HL-60 (cell line): Measurements from ENCODE around the gene ADCYAP1R1.

Experiments
- DNase-seq, 2 experiments: peaks; one replicate each; pipeline ENCODE4 v3.0.0-alpha.2; 2010 to 2020; ENCODE audit warnings: low read depth in 1 of 2, low spot score in 1 of 2
- H3K27ac ChIP-seq: fragments of 250-450 bp; sonication (Bioruptor Pico); replicated peaks from 2 replicates; pipeline ENCODE4 v1.5.1; 2020; ENCODE audit warnings: mild to moderate bottlenecking, moderate library complexity
- H3K27me3 ChIP-seq: fragments of 250-450 bp; sonication (Bioruptor Pico); 2 replicates; pipeline ENCODE4 v1.5.1; 2021; ENCODE audit warnings: mild to moderate bottlenecking, moderate library complexity; ENCODE audit not compliant: insufficient read depth, poor library complexity, severe bottlenecking
- H3K4me3 ChIP-seq: replicated peaks from 2 replicates; pipeline ENCODE4 v1.5.1; 2011; ENCODE audit warnings: mild to moderate bottlenecking, control low read depth, low read length; ENCODE audit not compliant: insufficient read depth
- CTCF ChIP-seq: IDR thresholded peaks from one replicate; pipeline ENCODE4 v1.5.1; 2011; ENCODE audit warnings: low read length, control low read depth, inconsistent platforms; ENCODE audit not compliant: insufficient read depth
- GABPA ChIP-seq: IDR thresholded peaks from 2 replicates; pipeline ENCODE4 v1.6.1; 2012; ENCODE audit warnings: low read depth
- POLR2AphosphoS5 ChIP-seq: IDR thresholded peaks from 2 replicates; pipeline ENCODE4 v1.6.1; 2012; ENCODE audit warnings: low read depth
- REST ChIP-seq: IDR thresholded peaks from 2 replicates; pipeline ENCODE4 v1.6.1; 2012; ENCODE audit warnings: low read depth; ENCODE audit not compliant: insufficient replicate concordance
- SPI1 ChIP-seq: IDR thresholded peaks from 2 replicates; pipeline ENCODE4 v1.6.1; 2012; ENCODE audit warnings: low read depth, mild to moderate bottlenecking, borderline replicate concordance

ADCYAP1R1 gene

DNA sequence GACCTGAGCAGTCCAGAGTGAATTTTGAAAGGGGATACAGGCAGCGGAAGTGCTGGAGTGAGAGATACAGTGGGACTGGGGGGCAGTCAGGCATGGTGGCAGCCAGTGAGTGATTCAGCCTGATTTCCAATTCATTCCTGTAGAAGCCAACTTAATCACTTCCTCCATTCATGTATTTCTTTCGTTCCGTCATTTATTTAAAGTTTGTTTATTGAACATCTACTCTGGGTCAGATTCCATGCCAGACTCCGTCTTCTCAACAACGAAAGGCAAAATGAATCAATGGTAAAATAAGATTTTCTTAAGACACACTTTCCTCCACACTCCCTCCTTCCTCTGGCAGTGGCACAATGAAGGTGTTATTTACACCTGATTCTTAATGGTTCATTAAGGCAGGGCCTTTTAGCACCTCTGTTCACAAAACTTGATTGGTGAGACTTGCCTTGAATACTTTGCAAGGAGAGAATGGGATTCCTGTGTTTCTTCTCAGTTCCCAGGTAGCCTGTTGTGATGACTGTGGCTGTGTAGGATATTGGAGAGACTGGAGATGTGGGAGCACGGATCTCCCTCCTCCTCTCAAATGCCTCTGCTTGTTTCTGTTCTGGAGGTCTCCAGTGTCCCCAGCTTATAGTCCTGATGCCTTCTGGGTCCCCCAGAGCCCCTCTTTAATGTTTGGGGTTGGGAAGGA, 27.9 kb downstream of the ADCYAP1R1 start:
- Histone ChIP-seq H3K4me3 (no peak overlapping the region), H3K27ac (no peak overlapping the region), H3K27me3 (peaks cover 8% of the 10 kb centered on the region)
- TF ChIP-seq POLR2AphosphoS5 = no peak
- TF ChIP-seq SPI1 = no peak
- TF ChIP-seq CTCF = no peak
- TF ChIP-seq GABPA = no peak
- no peak for TF ChIP-seq REST
- DNase-seq = no peak

- peaks cover 8% of the 10 kb centered on the region for H3K27me3 ChIP-seq
- no peak overlapping the region for H3K27ac ChIP-seq
- no peak overlapping the region for H3K4me3 ChIP-seq
- DNase-seq = no peak
- TF ChIP-seq GABPA (no peak), REST (no peak), POLR2AphosphoS5 (no peak), SPI1 (no peak), CTCF (no peak)
Observed at GRCh38 chr7:31080763-31081162, 28.7 kb downstream of the ADCYAP1R1 start.

- H3K27ac ChIP-seq = no peak overlapping the region
- TF ChIP-seq CTCF (no peak), POLR2AphosphoS5 (no peak), GABPA (no peak), SPI1 (no peak), REST (no peak)
- no peak for DNase-seq
- H3K27me3 ChIP-seq = peaks cover 8% of the 10 kb centered on the region
- no peak overlapping the region for H3K4me3 ChIP-seq
Observed at GRCh38 chr7:31082017-31082416, 29.9 kb downstream of the ADCYAP1R1 start.
